HL-60 (cell line): ENCODE data around the gene DDAH1.

Source experiments
- DNase-seq, 2 experiments: peaks; one replicate each; pipeline ENCODE4 v3.0.0-alpha.2; 2010 to 2020; ENCODE audit warnings: low read depth in 1 of 2, low spot score in 1 of 2
- H3K27ac ChIP-seq: fragments of 250-450 bp; sonication (Bioruptor Pico); replicated peaks from 2 replicates; pipeline ENCODE4 v1.5.1; 2020; ENCODE audit warnings: mild to moderate bottlenecking, moderate library complexity
- H3K27me3 ChIP-seq: fragments of 250-450 bp; sonication (Bioruptor Pico); 2 replicates; pipeline ENCODE4 v1.5.1; 2021; ENCODE audit warnings: mild to moderate bottlenecking, moderate library complexity; ENCODE audit not compliant: insufficient read depth, poor library complexity, severe bottlenecking
- H3K4me3 ChIP-seq: replicated peaks from 2 replicates; pipeline ENCODE4 v1.5.1; 2011; ENCODE audit warnings: mild to moderate bottlenecking, control low read depth, low read length; ENCODE audit not compliant: insufficient read depth
- CTCF ChIP-seq: IDR thresholded peaks from one replicate; pipeline ENCODE4 v1.5.1; 2011; ENCODE audit warnings: low read length, control low read depth, inconsistent platforms; ENCODE audit not compliant: insufficient read depth
- GABPA ChIP-seq: IDR thresholded peaks from 2 replicates; pipeline ENCODE4 v1.6.1; 2012; ENCODE audit warnings: low read depth
- POLR2AphosphoS5 ChIP-seq: IDR thresholded peaks from 2 replicates; pipeline ENCODE4 v1.6.1; 2012; ENCODE audit warnings: low read depth
- SPI1 ChIP-seq: IDR thresholded peaks from 2 replicates; pipeline ENCODE4 v1.6.1; 2012; ENCODE audit warnings: low read depth, mild to moderate bottlenecking, borderline replicate concordance
- TF ChIP-seq, protein P1 (sequence below): IDR thresholded peaks from 2 replicates; pipeline ENCODE4 v1.6.1; 2012; ENCODE audit warnings: low read depth; ENCODE audit not compliant: insufficient replicate concordance

DDAH1 gene

DNA sequence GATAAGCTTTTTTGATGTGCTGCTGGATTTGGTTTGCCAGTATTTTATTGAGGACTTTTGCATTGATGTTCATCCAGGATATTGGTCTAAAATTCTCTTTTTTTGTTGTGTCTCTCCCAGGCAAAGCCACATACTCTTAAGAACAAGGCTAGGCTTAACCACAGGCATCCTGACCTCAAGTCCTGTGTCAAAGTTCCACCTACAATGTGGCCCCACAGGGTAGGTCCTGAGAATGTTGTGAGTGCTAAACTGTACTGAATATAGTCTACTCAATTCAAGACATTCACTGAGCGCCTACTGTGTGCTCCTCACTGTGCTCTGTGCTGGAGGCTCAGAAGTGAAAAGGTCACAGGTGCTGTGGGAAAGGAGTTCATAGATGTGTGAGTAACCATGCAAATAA lies 20.6 kb downstream of the DDAH1 start:
- Histone ChIP-seq H3K27ac (no peak overlapping the region), H3K4me3 (no peak overlapping the region), H3K27me3 (no peaks in the 10 kb centered on the region)
- no peak for DNase-seq
- TF ChIP-seq, protein P1, sequence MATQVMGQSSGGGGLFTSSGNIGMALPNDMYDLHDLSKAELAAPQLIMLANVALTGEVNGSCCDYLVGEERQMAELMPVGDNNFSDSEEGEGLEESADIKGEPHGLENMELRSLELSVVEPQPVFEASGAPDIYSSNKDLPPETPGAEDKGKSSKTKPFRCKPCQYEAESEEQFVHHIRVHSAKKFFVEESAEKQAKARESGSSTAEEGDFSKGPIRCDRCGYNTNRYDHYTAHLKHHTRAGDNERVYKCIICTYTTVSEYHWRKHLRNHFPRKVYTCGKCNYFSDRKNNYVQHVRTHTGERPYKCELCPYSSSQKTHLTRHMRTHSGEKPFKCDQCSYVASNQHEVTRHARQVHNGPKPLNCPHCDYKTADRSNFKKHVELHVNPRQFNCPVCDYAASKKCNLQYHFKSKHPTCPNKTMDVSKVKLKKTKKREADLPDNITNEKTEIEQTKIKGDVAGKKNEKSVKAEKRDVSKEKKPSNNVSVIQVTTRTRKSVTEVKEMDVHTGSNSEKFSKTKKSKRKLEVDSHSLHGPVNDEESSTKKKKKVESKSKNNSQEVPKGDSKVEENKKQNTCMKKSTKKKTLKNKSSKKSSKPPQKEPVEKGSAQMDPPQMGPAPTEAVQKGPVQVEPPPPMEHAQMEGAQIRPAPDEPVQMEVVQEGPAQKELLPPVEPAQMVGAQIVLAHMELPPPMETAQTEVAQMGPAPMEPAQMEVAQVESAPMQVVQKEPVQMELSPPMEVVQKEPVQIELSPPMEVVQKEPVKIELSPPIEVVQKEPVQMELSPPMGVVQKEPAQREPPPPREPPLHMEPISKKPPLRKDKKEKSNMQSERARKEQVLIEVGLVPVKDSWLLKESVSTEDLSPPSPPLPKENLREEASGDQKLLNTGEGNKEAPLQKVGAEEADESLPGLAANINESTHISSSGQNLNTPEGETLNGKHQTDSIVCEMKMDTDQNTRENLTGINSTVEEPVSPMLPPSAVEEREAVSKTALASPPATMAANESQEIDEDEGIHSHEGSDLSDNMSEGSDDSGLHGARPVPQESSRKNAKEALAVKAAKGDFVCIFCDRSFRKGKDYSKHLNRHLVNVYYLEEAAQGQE: no peak
- TF ChIP-seq SPI1 (no peak), POLR2AphosphoS5 (no peak), CTCF (no peak)

GRCh38 chr1:85440612-85441011 lies 24.3 kb downstream of the DDAH1 start:
- Histone ChIP-seq H3K27ac (no peak overlapping the region), H3K4me3 (no peak overlapping the region), H3K27me3 (no peaks in the 10 kb centered on the region)
- no peak for DNase-seq
- TF ChIP-seq, protein P1: no peak
- no peak for TF ChIP-seq POLR2AphosphoS5
- no peak for TF ChIP-seq CTCF
- TF ChIP-seq SPI1: no peak
- TF ChIP-seq GABPA: no peak

GRCh38 chr1:85438353-85438752 lies 26.6 kb downstream of the DDAH1 start:
- DNase-seq: no peak
- Histone ChIP-seq H3K27me3 (no peaks in the 10 kb centered on the region), H3K27ac (no peak overlapping the region), H3K4me3 (no peak overlapping the region)
- TF ChIP-seq, protein P1: no peak
- TF ChIP-seq SPI1 (no peak), POLR2AphosphoS5 (no peak), CTCF (no peak), GABPA (no peak)
